NCI-H2171 (cell line): ENCODE measurements around the gene NDRG2.
A peak's percentile ranks its signal among the peaks of the same experiment; 100 is the strongest.
"Not testable (repeated sequence)": the region's sequence is repeated elsewhere in the genome, so short reads cannot be mapped to it uniquely, and the experiment has no call there.

ENCODE experiments used
- DNase-seq: peaks from one replicate; lab custom pipeline; 2025; lab: John Stamatoyannopoulos, UW

The NDRG2 gene

DNA sequence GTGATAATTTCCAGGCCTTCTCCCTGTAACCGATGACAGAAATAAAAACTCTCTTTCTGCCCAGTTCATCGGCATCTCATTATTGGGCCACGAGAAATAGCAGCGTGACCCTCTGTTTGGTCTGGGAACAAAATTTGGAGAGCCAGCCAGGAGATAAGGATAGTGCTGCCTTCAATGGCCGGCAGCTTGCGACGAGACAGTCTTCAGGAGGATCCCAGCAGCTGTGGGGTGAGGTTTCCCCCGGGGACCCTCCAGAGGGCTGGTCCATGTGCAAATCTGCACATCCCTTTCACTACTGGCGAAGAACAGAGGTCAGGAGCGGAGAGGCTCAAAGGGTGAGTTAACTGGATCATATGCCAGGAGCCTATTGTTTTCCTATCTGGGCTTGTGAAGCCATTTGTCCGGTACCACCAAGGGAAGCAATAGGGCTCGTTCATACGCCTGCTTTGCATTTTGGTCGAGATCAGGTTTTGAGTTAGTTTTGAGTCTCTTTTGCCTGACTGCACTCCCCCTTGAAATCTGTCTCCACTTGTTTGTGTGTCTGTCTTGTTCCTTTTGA, 21.0 kb downstream of the NDRG2 start:
- DNase-seq = no peak

DNA sequence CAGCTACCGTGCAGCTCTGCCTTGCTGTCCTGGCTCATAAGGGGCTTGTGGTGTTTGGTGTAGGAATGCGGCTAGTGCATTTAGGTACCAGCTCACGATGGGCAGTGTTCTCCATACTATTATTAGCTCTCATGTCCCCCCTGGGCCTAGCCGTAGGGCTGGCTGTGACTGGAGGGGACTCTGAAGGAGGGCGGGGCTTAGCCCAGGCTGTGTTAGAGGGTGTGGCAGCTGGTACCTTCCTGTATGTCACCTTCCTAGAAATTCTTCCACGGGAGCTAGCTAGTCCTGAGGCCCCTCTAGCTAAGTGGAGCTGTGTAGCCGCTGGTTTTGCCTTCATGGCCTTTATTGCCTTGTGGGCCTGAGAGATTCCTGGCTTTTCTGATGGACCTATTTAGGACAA, 23.6 kb downstream of the NDRG2 start:
- DNase-seq = no peak

DNA sequence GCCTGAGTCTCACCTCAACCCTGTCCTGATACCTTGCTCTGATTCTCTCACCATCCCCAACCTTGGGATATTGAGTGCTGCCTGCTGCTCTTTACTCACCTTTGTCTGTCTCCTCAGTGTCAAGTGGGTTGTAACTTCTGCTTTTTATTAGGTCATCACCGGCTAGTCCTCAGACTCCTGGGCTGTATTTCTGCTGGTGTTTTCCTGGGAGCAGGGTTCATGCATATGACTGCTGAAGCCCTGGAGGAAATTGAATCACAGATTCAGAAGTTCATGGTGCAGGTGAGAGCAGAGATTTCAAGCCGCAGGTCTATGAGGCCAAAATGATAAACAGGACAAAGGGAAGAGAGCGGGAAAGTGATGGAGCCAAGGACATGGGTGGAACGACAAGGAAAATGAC, 25.3 kb downstream of the NDRG2 start:
- DNase-seq = no peak

DNA sequence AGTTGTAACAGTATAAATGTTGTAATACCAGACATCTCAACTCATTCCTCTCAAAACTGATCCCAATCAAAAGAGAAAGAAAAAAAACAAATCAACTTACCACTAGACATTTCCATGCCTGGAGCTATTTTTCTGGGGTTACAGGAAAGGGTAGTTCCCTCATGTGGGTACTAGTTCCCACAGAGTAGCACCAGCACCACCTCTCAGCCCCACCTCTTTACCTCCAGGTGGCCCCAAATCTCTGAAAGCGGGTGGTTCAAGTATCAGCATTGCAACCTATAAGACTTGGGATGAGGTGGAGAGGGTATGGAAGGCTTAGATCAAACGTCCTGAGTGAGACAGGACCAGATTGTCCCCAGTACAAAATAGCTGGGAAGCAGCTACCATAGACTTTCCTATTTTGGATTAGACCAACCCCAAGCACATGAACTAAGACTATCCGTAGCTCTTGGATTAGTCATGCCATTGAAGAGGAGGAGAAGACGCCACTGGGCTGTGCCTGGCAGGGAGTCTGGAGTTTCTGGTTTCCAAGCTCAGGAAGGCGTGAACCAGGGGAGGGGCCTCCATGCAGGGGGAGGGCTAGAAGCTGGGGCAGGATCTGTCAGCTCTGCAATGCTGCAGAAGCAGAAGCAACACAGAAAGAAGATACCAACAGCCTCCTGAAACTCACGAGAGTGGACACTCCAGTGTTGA, 26.0 kb downstream of the NDRG2 start, which contains the start of gene SLC39A2:
Gene SLC39A2, plus strand, starts transcription at position 620 of the 693 bp plus-strand sequence. CDS start 154 bp downstream, outside the sequence.
- no peak for DNase-seq

DNA sequence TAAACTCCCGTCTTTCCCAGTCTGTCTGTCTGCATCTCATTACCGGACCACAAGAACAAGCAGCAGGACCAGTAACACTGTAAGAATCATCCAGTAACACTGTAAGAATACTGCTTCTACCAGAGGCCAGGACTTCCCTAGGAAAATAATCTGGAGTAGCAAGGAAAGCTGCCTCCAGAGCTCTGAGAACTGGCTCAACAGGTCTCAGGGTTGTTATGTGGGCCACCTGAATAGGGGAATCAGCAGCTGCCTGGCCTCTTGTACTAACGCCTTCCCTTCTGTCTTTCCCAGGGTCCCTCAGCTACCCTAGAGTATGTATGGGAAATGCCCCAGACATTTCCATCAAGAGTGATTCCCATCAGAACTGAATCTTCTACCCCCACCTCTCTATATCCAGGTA, 26.7 kb downstream of the NDRG2 start:
- DNase-seq = no peak

DNA sequence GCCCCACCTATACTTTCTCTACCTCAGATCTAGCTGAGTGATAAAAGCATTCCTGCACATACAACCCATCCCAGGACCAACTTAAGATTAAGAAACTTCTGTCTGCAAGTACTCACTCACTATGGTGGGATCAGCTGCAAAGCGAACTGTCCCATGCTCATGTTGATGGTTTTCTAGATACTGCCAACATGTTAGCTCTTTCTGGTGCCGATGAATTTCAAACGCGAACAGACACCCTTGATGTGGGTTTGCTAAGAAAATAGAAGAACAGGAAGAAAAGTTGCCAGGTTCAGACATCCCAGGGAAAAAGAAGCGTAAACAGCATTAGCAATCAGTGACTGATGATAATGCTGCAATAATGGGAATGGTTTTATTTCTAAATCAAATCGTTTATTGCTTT, 27.3 kb downstream of the NDRG2 start:
- no peak for DNase-seq

DNA sequence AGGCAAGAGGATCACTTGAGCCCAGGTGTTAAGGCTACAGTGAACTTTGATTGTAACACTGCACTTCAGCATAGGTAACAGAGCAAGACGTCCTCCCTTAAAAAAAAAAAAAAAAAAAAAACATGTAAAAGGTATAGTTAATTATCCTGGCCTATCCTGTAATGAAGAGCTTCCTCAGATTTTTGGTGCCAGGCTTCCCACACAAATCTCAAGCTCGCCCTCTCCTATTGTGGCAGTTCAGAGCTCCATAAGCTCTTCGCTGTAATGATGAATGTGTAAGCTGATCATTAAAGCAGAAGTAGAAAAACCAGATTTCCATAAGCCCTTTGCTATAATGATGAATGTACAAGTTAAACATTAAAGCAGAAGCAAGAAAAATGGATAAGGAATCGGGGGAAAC, 27.7 kb downstream of the NDRG2 start:
- no peak for DNase-seq

DNA sequence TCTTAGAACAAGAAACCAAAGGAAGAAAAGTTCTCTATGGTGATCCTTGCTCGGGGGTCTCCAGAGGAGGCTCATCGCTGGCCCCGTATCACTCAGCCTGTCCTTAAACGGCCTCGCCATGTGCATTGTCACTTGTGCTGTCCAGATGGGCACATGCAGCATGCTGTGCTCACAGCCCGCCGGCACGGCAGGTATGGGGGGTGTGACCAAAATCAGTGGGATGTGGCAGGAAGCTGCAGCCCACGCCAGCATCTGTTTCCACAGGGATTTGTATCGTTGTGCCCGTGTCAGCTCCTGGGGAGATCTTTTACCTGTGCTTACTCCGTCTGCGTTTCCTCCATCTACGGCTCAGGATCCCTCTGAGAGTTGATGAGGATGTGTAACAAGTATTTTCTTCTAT, 28.3 kb downstream of the NDRG2 start:
- no peak for DNase-seq

DNA sequence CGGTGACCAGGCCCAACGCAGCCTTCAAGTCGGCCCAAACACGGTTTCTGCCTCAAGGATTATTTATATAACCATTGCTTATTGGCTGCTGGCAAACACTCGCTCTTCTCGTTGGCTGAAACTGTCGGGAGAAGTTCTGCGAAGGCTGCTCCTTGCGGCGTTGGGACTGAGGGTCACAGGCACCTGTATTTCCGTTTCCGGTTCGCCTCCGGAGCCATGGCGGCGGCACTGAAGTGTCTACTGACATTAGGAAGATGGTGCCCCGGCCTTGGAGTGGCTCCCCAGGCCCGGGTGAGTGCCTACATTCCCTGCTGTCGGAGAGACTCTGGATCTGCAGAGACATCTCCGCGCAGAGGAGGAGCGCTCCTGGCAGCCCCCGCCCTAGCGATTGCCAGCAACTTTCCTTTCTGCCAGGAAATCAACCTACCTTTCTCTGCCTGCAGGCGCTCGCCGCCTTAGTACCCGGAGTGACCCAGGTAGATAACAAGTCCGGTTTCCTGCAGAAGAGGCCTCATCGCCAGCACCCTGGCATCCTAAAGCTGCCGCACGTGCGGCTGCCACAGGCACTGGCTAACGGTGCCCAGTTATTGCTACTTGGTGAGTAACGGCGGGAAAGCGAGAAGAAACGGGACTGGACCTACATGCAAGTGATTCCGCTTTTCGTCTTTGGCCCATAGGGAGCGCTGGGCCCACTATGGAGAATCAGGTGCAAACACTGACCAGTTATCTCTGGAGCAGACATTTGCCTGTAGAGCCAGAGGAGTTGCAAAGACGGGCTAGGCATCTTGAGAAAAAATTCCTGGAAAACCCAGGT, 34.9 kb downstream of the NDRG2 start, which contains the start of gene METTL17:
Gene METTL17, plus strand, starts transcription at position 194 of the 814 bp plus-strand sequence. Its CDS starts 23 bp downstream, at position 217.
- peak; percentile 99 for DNase-seq

DNA sequence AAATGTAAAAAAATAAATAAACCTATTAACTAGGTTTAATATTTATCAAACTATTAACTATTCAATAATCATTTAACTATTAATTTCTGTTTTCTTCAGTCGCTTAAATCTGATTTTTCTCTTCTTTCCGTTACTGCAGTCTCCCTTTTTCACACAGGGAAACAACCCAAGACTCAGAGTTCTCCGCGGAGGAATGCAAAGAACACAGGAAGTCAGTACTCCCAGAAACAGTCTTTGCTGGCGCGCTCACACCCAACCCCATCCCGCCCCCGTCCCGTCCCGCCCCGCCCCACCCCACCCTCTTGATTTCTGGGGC, 35.4 kb downstream of the NDRG2 start:
- no peak for DNase-seq

DNA sequence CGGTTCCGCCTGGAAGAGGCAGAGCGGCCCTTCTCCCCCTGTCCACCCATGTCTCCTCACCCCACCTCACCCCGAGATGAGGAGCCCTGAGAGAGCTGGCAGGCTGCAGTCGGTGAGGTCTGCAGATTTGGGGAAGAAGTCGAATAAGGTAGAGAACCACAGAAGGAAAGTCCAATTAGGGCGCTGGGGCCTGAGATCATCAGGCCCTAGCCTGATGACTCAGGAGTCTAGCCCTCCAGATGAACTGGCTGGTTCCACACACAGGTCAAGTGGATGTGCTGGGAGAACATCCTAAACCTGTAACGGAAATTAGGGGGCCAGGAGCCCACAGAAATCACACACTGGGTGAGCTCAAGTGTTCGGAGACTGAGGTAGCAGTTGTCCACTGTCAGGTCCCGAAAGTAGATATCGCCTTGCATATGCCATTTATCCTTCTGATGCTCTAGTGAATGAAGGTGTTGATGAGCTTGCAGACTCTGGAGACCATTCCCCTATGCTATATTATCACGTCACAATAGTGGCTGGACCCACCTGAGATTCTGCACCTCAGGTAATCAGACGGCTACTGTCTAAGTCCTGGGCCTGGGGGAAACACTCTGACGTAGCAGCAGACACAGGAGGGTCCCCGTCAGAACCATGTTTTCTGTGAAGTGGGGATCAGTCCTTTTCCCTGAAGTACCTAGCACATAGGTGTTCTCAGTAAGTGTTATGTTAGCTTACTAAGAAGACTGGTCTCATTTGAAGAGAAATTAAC, 36.0 kb downstream of the NDRG2 start:
- no peak for DNase-seq

DNA sequence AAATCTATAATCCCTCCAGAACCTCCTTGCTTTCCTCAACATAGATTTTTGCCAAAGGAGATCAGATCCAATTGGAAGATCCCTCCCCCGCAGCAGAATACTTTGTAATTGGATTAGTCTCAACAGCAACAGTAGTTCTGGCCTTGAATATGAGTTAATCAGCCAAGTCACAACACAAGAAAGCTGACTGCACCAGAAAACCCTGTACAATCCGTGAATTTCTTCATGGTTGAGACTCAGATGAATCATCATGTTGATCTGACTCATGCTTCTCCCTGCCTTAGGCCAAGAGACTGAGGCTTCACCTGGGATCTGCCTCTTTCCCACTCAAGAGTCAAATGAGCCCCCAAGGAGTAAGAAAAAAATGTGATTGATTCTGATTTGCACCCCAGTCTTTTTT, 38.0 kb downstream of the NDRG2 start:
- no peak for DNase-seq

DNA sequence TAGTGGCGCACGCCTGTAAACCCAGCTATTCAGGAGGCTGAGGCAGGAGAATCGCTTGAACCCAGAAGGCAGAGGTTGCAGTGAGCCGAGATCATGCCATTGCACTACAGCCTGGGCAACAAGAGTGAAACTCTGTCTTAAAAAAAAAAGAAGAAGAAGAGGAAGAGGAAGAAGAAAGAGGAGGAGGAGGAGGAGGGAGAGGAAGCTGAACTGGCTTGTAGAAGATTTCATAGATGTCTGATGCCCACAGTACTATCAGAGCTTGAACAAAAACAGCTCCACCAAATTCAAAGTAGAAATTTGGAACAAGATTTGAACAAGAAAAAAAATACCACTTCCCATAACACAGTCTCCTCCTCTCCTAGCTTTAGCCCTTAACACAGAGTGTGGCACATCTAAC, 39.2 kb downstream of the NDRG2 start:
- DNase-seq = not testable (repeated sequence)

DNA sequence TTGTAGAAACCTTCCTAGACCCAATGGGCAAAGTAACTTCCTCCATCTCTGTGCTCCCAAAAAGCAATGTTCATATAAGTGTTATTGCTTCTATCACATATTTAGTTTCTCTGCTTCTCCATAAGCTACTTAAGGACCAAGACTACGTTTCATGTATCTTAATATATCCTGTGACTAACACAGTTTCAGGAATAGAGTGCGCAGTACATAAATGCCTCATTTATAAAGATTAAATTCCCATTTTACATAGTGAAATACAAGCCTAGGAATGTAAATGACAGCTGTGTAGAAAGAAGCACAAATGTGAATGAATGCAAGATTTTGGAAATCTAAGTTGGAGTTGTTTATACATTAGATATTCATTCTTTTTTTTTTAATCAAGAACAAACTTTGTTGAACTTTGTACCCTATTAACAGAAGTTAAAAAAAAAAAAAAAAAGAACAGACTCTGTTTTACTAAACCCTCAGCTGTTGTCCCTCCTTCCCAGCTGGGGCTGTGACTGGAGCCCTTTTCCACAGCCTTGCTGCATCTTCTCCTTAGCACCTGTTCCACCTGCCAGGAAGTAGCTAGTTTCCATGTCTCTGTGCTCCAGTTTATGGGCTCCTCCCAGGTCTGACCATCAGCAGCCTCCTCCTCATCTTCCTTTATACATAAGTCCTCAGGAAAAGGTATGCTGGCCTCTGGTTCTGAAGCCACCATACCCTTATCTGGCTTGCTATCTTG, 42.1 kb downstream of the NDRG2 start:
- DNase-seq = no peak

DNA sequence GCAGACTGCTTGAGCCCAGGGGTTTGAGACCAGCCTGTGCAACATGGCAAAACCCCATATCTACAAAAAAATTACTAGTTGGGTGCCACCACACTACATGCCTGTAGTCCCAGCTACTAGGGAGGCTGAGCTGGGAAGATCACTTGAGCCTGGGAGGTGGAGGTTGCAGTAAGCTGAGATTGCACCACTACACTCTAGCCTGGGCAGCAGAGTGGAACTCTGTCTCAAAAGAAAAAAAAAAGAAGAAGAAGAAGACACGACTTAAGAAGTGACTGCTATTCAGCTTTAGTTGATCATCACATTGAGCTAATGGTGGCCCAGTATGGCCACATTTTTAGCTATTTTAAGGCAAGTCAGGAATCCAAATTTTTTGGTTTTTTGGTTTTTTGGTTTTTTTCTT, 44.0 kb downstream of the NDRG2 start:
- DNase-seq = no peak

DNA sequence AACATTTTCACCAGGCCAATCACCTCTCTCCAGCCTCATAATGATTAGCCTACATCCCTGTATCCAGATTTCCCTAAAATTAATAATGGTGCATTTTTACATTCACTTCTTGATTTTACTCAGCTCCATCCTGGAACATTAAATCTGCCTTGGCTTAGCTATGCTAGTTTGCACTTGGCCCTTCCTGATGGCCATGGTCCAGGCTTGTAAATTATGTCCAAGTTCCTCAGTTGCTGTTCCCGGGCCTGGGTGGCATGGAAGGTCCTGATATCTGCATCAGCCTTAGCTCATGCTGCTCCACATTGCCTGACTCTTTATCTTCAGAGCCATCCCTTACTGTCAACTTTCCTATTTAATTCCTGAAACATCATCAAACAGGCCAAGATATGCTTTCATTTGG, 46.2 kb downstream of the NDRG2 start:
- DNase-seq = no peak

DNA sequence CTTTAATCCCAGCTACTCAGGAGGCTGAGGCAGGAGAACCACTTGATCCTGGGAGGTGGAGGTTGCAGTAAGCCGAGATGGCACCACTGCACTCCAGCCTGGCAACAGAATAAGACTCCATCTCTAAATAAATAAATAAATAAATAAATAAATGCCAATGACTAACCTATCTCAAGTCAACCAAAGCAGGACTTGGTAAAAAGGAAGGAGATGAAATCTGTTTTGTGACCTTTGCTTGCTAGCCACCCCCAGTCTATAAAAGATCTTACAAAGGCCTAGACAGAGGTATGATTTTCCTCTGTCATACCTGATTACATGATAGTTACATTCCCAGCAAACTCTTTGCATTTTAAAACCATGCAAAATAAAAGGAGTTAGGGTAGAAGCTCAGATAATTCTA, 48.6 kb downstream of the NDRG2 start:
- DNase-seq = no peak

DNA sequence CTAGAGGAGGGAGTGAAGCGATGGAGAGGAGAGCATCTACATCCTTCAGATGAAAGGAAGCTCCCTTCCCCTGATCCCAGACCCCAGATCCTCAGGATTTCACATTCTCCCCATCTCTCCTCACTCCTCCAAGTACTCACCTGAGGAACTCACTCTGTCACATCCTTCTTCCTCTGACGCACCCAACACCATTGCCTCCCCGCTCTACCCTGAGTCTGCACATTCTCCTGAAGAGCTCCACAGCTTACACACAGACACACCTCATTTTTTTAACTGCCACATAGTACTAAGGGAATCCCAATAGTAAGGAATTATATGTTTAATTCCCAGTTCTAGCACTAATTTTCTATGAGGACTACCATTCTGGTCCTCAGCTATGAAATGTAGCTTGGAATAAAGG, 51.4 kb downstream of the NDRG2 start:
- DNase-seq = no peak

DNA sequence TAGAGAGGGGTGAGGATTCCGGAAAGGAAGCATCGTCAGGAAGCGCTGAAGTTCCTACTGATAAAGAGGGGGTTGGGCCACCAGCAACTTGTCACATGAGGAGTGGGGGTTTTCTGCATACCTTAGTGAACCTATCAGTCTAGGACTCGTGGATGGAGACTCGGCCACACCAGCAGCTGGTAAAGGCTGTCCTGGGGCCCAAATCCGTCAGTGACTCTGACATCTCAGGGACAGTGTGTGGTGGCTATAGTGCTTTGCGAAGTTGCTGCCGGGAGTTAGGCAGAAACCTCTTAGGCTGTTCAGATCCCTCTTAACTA, 53.2 kb downstream of the NDRG2 start:
- DNase-seq = no peak

DNA sequence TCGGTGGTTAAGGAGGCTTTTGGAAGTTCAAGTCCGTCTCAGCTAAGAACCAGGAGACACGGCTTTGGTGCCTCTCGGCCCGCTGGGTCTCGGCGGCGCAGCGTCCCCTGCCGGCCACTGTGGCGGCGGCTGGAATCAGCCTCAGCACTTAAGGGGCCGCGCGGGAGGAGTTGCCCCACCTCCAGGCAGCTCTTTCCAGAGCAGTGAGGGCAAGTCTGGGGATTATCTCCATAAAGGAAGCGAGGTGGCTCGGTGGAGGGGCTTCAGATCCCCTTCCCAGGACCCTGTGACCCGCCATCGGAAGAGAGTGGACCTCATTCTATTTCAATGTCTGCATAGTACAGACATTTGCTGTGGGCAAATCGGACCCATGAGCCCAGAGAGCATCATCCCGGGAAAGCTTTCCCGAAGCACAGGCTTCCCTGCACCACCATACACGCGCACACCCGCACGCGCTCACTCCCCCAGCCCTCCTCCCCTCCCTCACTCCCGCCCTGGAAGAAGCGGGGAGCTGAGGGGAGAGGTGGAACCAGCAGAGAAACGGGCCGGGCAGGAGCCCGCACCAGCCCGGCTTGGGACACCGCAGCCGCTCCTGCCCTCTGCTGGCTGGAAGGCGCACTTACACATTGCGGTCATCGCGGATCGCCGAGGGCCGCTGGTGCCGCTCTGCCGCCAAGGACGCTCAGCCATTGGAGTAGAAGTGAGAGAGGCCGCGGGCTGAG, 53.7 kb downstream of the NDRG2 start:
- peak; percentile 84 for DNase-seq

DNA sequence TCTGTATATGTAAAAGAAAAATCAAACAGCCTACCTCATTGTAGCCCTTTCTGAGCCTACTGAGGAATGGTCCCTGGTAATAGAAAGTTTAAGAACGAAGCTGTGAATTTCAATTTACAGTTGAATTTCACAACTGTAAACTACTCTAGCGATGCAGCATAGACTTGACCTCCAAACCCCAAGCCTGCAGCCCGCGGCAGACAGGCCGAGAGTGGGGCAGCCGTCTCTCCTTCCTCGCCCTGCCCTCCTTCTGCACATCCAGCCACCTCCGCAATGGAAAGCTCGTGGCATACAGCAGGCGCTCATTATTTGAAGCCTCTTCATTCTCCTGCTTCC, 54.2 kb downstream of the NDRG2 start:
- no peak for DNase-seq

DNA sequence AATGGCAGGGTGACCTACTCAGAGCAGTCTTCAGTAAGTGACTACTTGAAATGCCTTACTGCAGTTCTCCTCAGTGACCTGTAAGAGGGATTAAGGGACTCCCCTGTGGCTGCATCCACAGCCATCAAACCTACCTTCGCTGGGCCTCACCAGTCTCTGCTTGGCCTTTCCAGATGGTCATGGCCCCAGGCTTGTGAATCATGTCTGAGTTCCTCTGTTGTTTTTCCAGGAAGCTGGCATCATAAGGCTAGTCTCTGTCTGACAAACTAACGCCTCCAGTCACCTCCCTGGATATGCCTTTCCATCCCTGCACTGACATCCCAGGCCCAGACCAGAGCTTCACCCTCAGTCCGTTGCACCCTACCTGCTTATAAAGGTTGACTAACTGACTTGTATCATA, 55.5 kb downstream of the NDRG2 start:
- DNase-seq = no peak
